ENCODE measurements around the gene PSMA7. TPM values are rescaled to one million over a fixed set of nuclear protein-coding genes. Genes with fewer than 3 reads are reported as not detected.

The PSMA7 gene
- total RNA-seq = 317 and 321 TPM in 2 replicates

DNA sequence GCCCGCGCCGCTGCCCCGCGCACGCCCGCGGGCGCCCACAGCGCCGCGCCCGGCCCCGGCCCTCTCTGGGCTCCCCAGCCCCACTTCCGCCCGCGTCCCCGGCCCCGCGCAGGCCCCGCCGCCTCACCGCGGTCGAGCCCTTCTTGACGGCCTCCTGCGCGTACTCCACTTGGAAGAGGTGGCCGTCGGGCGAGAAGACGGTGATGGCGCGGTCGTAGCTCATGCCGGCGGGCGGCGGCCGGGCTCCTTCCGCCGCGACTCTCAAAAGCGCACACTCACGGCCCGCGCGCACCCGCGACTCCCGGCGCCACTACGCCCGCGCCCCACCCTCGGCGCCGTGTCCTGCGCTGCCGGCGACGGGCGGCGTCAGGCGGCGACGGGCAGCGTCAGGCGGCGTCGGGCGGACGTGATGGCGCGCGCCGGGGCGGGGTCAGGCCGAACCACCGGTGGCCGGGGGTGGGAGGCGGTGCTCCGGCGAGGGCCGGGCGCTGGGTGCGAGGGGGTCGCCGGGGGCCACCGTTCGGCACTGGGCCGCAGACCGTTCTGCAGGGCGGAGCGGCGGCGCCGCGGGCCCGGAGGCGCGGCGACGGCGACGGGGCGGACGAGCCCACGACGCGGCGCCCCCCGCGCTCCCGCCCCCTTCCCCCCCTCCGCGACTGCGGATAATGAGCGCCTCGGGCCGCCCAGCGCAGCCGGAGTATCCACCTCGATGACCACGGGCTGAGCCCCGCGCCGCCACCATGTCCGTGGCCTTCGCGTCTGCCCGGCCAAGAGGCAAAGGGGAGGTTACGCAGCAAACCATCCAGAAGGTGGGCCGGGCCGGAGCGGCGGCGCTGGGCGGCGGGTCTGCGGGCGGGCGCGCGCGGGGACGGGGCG is at the start of gene PSMA7, which contains the start of gene SS18L1:
TSS of gene PSMA7 (minus strand) at position 314 of the 876 bp plus-strand sequence. CDS start at position 223, 91 bp downstream.
TSS of gene SS18L1 (plus strand) at position 689 of the 876 bp plus-strand sequence. CDS start at position 741, 52 bp downstream.
- intact Hi-C loops (cut with micrococcal nuclease) = loop anchor here (1.0 to 5.0 kb wide), 5 partner anchors 21 to 159 kb away; partner anchors contain the start of genes ADRM1, LSM14B, MTG2 and OSBPL2

GRCh38 chr20:62192635-62193034 is 49.4 kb upstream of the PSMA7 start:
- intact Hi-C loops (cut with micrococcal nuclease) = no loop called here

- intact Hi-C loops (cut with micrococcal nuclease) = no loop called here
Observed at GRCh38 chr20:62191781-62192559, 48.8 kb upstream of the PSMA7 start.

DNA sequence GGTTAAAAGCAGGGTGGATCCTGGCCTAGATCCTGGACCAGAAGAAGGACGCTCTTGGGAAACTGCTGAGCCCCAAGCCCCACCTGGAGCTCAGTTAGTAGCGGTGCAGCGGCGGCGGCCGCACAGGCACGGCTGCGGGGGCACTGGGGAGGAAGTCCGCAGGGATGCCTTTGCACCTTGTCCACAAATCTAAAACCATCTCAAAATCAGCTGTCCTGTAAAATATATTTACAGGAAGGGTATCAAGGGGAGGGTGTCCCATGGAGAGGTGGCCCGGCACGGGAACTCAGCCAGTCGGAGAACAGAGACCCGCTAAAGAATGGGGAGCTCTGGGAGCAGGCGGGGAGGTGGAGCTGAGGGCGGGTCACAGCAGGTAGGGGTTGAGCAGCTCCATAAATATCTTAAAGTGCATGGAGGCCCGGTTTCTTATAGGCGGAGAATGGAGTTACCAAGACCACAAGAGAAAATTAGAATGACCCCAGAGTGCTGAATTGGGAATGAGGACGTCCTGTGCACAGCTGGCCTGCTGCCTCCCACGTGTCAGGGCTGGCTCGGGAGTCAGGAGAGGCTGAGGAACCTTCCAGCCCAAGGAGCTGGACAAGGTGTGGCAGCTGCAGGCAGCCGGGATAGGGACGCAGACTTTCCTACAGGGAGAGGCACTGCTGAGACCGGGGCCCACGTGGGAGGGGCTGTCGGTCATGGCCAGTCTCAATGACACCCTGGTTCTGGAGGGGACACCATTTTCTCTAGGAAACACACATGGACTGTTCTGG is 47.6 kb upstream of the PSMA7 start:
- intact Hi-C loops (cut with micrococcal nuclease) = no loop called here

GRCh38 chr20:62186887-62187866 is 44.0 kb upstream of the PSMA7 start:
- intact Hi-C loops (cut with micrococcal nuclease) = no loop called here

DNA sequence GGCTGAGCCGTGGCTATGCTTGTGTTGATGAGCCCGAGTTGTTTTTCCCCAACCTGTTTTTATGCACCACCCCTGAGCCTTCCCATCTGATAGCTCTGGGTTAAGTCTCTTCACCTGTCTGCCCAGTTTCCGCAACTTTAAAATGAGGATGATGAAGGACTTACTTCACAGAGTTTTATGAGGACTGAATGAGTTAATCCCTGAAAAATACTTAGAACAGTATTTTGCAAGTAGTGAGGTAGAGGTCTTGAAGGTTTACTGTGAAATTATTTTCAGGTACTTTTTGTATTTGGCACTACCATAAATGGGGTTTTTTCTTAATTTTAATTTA is 42.9 kb upstream of the PSMA7 start:
- intact Hi-C loops (cut with micrococcal nuclease) = no loop called here

DNA sequence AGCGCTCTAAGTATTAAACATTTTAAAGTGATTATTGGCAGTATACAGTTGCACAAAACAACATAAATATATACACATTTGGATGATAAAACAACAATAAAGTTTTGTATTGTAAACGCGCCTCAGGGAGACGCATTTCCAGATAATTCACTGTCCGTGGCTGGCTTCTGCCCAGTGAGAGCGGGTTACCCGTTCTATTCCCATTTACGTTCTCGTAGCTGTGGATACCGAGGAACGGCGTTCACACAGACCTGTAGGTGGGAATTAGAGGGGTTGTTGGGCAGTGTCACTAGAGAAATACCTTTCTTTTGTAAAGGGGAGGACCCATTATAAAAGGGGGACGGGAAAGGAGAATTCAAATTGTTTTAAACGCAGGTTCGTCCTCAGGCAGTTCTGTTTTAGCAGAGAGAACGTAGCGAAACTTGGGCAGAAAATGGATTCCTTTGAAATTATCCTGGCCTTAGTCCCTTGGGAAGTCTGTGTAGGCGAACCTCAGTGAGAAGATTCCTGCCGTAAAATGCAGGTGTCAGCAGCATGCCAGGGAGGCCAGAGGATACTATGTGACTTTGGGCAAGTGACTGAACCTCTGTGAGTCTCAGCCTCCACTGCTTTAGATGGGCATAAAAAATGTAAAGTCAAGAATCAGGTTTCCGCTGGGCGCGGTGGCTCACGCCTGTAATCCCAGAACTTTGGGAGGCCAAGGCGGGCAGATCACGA is 40.4 kb upstream of the PSMA7 start:
- intact Hi-C loops (cut with micrococcal nuclease) = loop anchor here (1.0 to 5.0 kb wide), 7 partner anchors 41 to 224 kb away; partner anchors contain the start of genes ADRM1, CABLES2, LSM14B and OSBPL2

- intact Hi-C loops (cut with micrococcal nuclease) = loop anchor here (1.0 to 5.0 kb wide), 7 partner anchors 40 to 225 kb away; partner anchors contain the start of genes ADRM1, CABLES2, LSM14B and OSBPL2
Observed at GRCh38 chr20:62182469-62183425, 39.6 kb upstream of the PSMA7 start, which contains the start of gene MTG2. Gene MTG2 (plus strand): TSS chr20:62183028. CDS start chr20:62193421, 10,393 bp downstream.

DNA sequence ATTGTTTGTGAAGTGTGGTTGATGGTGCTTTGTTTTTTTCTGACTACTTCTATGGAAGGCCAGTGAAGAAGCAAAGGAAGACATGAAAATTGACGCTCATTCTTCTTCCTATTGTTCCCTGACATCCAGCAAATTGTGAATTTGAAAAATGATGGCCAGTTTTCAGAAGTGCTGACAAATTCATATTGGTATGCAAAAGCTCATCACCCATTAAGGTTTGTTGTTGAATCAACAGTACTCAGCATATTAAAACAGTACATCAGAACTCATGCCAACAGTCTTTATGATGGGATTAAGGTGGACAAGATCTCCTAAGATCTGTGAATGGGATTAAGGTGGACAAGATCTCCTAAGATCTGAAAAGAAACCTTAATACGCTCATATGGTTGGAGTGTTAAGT is 38.6 kb upstream of the PSMA7 start:
- intact Hi-C loops (cut with micrococcal nuclease) = loop anchor here (2.0 to 5.0 kb wide), 4 partner anchors 39 to 225 kb away; partner anchors contain the start of genes CABLES2, PSMA7, RPS21 and SS18L1

DNA sequence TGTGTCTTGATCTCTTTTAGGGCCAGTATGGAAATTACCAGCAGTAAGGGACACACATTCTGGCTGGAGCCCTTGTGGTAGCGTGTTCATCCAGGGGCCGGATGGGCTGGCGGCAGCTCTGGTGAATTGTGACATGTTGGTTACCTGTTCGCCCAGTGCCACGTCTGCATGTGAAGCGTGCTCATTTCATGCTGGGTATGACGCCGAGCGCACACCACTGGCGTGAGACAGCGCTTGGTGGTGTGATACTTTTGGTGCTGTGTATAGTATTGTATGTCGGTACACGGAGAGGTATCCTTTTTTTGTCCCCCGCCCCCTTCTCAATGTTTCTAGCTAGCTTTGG is 35.9 kb upstream of the PSMA7 start:
- intact Hi-C loops (cut with micrococcal nuclease) = no loop called here

DNA sequence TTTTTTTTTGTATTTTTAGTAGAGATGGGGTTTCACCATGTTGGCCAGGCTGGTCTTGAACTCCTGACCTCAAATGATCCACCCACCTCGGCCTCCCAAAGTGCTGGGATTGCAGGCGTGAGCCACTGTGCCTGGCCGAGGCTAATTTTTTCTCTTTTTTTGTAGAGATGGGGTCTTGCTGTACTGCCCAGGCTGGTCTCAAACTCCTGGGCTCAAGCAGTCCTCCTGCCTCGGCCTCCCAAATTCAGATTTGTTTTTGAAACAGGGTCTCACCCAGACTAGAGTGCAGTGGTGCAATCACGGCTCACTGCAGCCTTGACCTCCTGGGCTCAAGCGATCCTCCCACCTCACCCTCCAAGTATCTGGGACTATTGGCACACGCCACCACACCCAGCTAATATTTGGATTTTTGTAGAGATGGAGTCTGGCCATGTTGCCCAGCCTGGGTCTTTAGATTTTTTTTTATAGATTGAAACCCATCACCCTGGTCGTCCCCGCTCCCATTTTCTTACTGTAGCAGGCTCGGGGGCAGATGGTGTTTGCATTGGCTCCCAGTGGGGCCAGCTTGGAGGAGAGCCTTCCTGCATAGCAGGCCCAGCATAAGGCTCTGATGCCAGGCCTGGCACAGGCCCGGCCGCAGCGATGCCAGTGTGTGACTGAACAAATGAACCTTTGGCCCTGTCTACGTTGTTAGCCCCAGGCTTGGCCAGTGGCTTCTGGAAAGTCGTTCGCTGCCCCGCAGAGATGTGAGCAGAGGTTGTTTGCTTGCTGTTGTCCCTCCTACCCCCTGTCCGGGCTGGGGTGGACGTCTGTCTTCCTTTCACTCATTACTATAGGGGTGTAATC is 35.3 kb upstream of the PSMA7 start:
- intact Hi-C loops (cut with micrococcal nuclease) = no loop called here

- intact Hi-C loops (cut with micrococcal nuclease) = no loop called here
Observed at GRCh38 chr20:62177307-62177706, 34.1 kb upstream of the PSMA7 start.

DNA sequence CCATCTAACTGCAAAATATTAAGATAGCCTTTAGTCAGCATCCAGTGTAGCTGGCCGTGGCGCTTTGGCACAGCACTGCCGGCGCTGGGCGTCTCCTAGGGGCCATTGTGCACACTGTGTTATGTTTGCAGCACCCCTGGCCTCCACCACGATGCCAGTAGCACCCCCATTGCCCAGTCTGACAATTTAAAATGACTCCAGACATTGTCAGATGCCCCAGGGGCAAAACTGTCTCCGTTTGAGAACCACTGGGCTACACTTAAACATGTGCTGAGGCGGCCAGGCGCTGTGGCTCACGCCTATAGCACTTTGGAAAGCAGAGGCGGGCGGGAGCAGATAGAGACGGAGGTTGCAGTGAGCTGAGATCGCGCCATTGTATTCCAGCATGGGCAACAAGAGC is 33.7 kb upstream of the PSMA7 start:
- intact Hi-C loops (cut with micrococcal nuclease) = no loop called here

- intact Hi-C loops (cut with micrococcal nuclease) = no loop called here
Observed at GRCh38 chr20:62175711-62176110, 32.5 kb upstream of the PSMA7 start.

DNA sequence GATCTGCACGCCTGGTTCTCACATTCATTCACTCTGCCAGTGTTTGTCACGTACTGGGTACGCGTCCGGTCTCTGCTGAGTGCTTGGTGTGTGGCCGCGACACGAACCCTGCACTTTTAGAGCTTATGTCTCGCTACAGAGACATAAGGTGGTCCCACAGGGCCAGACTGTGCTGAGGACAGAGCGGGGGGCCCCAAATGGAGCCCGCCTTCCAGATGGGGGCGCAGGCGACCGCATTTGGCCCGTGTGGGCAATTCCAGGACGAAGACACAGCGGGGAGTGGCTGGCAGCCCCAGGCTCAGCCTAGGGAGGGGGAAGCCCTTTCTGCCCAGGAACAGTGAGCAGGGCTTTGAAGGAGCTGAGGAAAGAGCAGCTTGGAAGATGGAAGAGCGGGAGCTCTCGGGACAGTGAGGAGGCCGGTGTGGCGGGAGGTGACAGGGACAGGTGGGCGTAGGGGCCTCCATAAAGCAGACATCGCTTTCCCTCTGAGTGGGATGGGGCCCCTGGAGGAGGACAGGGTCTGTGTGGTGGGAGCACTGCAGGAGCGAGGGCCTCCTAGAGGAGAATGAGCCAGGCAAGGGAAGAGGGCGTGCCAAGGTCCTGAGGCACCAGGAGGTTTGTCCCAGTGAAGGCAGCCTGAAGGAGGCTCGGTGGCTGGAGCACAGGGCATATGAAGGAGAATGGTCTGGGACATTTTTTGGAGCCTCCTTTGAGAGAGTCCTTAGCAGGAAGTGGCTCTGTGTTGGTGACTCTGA is 31.9 kb upstream of the PSMA7 start:
- intact Hi-C loops (cut with micrococcal nuclease) = no loop called here

DNA sequence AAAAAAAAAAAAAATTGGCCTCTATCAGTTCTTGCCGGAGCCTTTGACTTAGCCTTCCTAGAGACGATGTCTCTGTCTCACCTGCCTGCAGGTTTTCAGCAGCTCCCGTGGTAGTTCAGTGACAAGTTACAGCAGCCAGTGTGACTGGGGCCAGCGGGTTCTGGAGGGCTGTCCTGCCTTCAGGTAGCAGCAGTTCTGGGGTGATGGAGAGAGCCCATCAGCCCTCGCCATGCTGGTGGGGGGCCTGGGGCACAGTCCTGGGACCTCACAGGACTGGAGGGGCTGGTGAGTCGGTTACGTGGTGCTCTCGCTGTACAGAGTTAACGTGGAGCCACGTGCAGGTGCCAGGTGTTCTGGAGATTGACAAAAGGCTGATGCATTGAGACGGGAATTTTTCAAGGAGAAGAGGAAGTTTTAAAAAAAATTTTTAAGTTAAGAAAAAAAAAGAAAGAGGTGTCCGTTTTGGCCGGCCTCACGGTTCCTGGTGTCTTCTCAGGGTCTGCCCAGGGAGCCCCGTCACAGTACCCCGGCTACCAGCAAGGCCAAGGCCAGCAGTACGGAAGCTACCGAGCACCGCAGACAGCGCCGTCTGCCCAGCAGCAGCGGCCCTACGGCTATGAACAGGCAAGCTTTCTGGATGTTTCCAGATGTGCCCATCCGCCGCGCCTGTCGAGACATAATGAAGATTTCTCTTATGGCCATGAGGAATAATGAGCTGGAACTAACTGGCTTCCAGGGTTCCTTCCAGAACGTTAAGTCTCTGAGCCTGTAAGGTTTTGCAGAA is 31.0 kb upstream of the PSMA7 start:
- intact Hi-C loops (cut with micrococcal nuclease) = no loop called here

Data from T-helper 2 cell treated with Interferon-gamma antibody and Interleukin-4, amounts not matched to agents 100 ng/mL and 5 ng/mL, for 36 hours (primary cell).